ENCODE measurements around the gene PJA1.

GRCh38 chrX:69150281-69150960 is 14.8 kb downstream of the PJA1 start:
- no peak for TF ChIP-seq CTCF (IDR thresholded peaks at IDR 0.05; ENCODE audit: low read length)
- TF ChIP-seq EZH2 (IDR thresholded peaks at IDR 0.05; ENCODE audit: borderline replicate concordance, low read length) = no peak

All from OCI-LY1 (cell line).